ENCODE data around the gene CERCAM. TPM values are rescaled to one million over a fixed set of nuclear protein-coding genes. Genes with fewer than 3 reads are reported as not detected.

The CERCAM gene
- total and polyA plus RNA-seq, 2 of the 13 experiments (the other 11 are each of a cell fraction or from before 2014, with no cell fraction given): 9.0 to 17.1 TPM

DNA sequence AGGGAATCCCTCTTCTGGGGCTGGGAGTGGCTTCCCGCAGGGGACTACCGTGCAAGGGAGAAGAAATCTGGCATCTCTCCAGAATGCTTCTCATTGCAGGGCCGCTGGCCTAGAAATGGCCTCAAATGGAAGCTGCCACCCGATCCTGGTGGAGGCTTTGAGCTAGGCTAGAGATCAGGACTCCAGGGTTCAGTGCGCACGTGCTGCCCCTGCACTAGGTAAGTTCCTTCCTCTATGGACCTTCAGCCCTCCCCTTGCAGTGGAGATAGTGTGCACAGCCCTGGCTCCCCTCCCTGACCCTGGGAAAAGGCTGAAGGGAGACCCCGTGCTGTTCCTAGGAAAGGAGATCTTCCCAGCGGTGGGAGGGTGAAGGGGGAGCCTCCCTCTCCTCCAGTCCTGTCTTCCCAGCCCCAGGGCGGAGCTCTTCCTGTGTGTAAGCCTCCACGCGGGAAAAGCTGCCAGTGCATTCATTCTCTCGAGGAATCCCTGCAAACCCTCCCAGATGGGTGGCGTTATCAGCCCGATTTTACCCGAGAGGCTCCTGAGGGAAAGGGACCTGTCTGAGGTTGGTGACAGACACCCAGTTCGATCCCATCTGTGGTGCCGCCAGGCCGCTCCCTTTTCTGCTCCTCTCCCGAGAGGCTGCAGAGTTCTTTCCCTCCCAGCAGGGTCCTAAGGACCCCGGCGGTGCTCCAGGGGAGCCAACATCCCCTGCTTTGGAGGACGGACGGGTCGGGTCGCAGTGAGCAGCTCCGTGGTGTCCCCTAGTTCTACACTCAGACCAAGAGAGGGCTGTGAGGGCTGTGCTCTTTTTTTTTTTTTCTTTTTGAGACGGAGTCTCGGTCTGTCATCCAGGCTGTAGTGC, 1.4 kb upstream of the CERCAM start (continued):
- TF ChIP-seq, protein P1, sequence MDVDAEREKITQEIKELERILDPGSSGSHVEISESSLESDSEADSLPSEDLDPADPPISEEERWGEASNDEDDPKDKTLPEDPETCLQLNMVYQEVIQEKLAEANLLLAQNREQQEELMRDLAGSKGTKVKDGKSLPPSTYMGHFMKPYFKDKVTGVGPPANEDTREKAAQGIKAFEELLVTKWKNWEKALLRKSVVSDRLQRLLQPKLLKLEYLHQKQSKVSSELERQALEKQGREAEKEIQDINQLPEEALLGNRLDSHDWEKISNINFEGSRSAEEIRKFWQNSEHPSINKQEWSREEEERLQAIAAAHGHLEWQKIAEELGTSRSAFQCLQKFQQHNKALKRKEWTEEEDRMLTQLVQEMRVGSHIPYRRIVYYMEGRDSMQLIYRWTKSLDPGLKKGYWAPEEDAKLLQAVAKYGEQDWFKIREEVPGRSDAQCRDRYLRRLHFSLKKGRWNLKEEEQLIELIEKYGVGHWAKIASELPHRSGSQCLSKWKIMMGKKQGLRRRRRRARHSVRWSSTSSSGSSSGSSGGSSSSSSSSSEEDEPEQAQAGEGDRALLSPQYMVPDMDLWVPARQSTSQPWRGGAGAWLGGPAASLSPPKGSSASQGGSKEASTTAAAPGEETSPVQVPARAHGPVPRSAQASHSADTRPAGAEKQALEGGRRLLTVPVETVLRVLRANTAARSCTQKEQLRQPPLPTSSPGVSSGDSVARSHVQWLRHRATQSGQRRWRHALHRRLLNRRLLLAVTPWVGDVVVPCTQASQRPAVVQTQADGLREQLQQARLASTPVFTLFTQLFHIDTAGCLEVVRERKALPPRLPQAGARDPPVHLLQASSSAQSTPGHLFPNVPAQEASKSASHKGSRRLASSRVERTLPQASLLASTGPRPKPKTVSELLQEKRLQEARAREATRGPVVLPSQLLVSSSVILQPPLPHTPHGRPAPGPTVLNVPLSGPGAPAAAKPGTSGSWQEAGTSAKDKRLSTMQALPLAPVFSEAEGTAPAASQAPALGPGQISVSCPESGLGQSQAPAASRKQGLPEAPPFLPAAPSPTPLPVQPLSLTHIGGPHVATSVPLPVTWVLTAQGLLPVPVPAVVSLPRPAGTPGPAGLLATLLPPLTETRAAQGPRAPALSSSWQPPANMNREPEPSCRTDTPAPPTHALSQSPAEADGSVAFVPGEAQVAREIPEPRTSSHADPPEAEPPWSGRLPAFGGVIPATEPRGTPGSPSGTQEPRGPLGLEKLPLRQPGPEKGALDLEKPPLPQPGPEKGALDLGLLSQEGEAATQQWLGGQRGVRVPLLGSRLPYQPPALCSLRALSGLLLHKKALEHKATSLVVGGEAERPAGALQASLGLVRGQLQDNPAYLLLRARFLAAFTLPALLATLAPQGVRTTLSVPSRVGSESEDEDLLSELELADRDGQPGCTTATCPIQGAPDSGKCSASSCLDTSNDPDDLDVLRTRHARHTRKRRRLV (CRISPR knock-in tag; IDR thresholded peaks at IDR 0.05): no peak
- TF ChIP-seq NFE2 (CRISPR knock-in tag; IDR thresholded peaks at IDR 0.05) (no peak), ARID2 (CRISPR knock-in tag; IDR thresholded peaks at IDR 0.05; ENCODE audit: borderline replicate concordance) (0 out of 2 replicates have a peak, but pooled peaks have one; percentile 42), NBN (conservative IDR thresholded peaks at IDR 0.05) (no peak), GATAD1 (CRISPR knock-in tag; IDR thresholded peaks at IDR 0.05) (no peak), KDM5B (CRISPR knock-in tag; IDR thresholded peaks at IDR 0.05; ENCODE audit: borderline replicate concordance) (peak; percentile 63; the same call in 1 of the 2 replicates), BRD4 (CRISPR knock-in tag; IDR thresholded peaks at IDR 0.05) (no peak), RXRB (CRISPR knock-in tag; IDR thresholded peaks at IDR 0.05; ENCODE audit: borderline replicate concordance) (no peak), KDM5A (IDR thresholded peaks at IDR 0.05; ENCODE audit: borderline replicate concordance, low read length) (no peak), ZNF33A (CRISPR knock-in tag; IDR thresholded peaks at IDR 0.05; ENCODE audit: borderline replicate concordance) (no peak)
- TF ChIP-seq, protein P2, sequence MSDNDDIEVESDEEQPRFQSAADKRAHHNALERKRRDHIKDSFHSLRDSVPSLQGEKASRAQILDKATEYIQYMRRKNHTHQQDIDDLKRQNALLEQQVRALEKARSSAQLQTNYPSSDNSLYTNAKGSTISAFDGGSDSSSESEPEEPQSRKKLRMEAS (IDR thresholded peaks at IDR 0.05): peak; percentile 77; the same call in 1 of the 2 replicates
- TF ChIP-seq, protein P3, sequence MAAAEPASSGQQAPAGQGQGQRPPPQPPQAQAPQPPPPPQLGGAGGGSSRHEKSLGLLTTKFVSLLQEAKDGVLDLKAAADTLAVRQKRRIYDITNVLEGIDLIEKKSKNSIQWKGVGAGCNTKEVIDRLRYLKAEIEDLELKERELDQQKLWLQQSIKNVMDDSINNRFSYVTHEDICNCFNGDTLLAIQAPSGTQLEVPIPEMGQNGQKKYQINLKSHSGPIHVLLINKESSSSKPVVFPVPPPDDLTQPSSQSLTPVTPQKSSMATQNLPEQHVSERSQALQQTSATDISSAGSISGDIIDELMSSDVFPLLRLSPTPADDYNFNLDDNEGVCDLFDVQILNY (CRISPR knock-in tag; conservative IDR thresholded peaks at IDR 0.05): no peak
- TF ChIP-seq, protein P4, sequence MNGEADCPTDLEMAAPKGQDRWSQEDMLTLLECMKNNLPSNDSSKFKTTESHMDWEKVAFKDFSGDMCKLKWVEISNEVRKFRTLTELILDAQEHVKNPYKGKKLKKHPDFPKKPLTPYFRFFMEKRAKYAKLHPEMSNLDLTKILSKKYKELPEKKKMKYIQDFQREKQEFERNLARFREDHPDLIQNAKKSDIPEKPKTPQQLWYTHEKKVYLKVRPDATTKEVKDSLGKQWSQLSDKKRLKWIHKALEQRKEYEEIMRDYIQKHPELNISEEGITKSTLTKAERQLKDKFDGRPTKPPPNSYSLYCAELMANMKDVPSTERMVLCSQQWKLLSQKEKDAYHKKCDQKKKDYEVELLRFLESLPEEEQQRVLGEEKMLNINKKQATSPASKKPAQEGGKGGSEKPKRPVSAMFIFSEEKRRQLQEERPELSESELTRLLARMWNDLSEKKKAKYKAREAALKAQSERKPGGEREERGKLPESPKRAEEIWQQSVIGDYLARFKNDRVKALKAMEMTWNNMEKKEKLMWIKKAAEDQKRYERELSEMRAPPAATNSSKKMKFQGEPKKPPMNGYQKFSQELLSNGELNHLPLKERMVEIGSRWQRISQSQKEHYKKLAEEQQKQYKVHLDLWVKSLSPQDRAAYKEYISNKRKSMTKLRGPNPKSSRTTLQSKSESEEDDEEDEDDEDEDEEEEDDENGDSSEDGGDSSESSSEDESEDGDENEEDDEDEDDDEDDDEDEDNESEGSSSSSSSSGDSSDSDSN (CRISPR knock-in tag; IDR thresholded peaks at IDR 0.05): no peak; the same call in 1 of the 2 replicates
- TF ChIP-seq, protein P5, sequence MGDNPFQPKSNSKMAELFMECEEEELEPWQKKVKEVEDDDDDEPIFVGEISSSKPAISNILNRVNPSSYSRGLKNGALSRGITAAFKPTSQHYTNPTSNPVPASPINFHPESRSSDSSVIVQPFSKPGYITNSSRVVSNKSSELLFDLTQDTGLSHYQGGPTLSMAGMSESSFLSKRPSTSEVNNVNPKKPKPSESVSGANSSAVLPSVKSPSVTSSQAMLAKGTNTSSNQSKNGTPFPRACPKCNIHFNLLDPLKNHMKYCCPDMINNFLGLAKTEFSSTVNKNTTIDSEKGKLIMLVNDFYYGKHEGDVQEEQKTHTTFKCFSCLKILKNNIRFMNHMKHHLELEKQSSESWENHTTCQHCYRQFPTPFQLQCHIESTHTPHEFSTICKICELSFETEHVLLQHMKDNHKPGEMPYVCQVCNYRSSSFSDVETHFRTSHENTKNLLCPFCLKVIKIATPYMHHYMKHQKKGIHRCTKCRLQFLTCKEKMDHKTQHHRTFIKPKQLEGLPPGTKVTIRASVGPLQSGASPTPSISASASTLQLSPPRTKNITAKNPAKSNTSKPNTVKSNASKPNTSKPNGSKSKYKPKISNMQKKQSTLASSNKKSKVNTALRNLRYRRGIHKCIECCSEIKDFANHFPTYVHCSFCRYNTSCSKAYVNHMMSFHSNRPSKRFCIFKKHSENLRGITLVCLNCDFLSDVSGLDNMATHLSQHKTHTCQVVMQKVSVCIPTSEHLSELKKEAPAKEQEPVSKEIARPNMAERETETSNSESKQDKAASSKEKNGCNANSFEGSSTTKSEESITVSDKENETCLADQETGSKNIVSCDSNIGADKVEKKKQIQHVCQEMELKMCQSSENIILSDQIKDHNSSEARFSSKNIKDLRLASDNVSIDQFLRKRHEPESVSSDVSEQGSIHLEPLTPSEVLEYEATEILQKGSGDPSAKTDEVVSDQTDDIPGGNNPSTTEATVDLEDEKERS (CRISPR knock-in tag; IDR thresholded peaks at IDR 0.05): no peak
- TF ChIP-seq, protein P6, sequence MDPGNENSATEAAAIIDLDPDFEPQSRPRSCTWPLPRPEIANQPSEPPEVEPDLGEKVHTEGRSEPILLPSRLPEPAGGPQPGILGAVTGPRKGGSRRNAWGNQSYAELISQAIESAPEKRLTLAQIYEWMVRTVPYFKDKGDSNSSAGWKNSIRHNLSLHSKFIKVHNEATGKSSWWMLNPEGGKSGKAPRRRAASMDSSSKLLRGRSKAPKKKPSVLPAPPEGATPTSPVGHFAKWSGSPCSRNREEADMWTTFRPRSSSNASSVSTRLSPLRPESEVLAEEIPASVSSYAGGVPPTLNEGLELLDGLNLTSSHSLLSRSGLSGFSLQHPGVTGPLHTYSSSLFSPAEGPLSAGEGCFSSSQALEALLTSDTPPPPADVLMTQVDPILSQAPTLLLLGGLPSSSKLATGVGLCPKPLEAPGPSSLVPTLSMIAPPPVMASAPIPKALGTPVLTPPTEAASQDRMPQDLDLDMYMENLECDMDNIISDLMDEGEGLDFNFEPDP (CRISPR knock-in tag; conservative IDR thresholded peaks at IDR 0.05): no peak

Measured in HepG2 (cell line).